ENCODE results near the gene PRUNE2. TPM values are rescaled to one million over a fixed set of nuclear protein-coding genes. Genes with fewer than 3 reads are reported as not detected.

PRUNE2 gene
- total RNA-seq, 1 donor from 2014 or later, result under 0.01 TPM

DNA sequence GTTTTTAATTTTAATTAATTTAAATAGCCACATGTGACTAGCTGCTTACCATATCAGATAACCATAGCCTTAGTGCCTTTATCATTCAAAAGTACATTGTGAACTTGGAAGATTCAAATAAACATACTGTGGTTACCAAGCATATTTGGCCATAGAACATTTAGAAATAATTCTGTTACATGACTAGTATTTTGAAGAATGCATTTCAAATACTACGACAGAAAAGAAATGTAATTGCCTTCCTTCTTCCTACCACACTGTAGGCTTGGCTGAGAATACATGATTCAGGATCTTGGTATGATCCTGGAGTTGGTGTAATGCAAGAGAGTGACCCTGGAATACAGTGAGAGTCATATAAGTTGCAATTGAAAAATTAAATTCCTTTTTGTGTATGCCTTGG is 251.3 kb downstream of the PRUNE2 start:
- Histone ChIP-seq H3K27me3 (ENCODE audit: control insufficient read depth, insufficient read depth, low read length) (no peaks in the 10 kb centered on the region), H3K36me3 (ENCODE audit: control insufficient read depth, insufficient read depth, low read length) (no peaks in the 10 kb centered on the region), H3K4me3 (ENCODE audit: low read depth, low read length) (no peak overlapping the region)
- DNase-seq (ENCODE audit: low read depth) (peak; percentile 91), FAIRE-seq (no peak)
- TF ChIP-seq, protein P1, sequence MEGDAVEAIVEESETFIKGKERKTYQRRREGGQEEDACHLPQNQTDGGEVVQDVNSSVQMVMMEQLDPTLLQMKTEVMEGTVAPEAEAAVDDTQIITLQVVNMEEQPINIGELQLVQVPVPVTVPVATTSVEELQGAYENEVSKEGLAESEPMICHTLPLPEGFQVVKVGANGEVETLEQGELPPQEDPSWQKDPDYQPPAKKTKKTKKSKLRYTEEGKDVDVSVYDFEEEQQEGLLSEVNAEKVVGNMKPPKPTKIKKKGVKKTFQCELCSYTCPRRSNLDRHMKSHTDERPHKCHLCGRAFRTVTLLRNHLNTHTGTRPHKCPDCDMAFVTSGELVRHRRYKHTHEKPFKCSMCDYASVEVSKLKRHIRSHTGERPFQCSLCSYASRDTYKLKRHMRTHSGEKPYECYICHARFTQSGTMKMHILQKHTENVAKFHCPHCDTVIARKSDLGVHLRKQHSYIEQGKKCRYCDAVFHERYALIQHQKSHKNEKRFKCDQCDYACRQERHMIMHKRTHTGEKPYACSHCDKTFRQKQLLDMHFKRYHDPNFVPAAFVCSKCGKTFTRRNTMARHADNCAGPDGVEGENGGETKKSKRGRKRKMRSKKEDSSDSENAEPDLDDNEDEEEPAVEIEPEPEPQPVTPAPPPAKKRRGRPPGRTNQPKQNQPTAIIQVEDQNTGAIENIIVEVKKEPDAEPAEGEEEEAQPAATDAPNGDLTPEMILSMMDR (IDR thresholded peaks at IDR 0.05; ENCODE audit: insufficient read depth, low read length, severe bottlenecking), result no peak

DNA sequence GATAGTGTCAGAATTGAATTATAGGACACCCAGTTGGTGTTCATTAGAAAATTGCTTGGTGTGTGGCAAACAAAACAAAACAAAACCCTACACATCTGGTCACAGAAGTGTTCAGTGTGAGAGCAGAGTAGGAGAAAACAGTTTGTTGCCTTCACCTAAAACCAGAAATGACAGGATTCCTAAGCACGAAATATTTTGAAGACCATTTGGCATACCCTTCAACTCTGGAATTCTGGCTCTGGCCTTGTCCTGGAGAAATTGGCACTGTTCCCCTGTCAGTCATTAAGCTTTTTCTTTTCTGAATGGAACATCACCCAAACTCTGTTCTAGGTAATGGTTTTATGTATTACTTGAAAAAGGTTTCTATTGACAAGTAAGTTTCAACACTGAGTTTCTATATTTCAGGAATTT is 251.9 kb downstream of the PRUNE2 start:
- FAIRE-seq, result no peak
- Histone ChIP-seq H3K27me3 (ENCODE audit: control insufficient read depth, insufficient read depth, low read length) (no peaks in the 10 kb centered on the region), H3K36me3 (ENCODE audit: control insufficient read depth, insufficient read depth, low read length) (no peaks in the 10 kb centered on the region), H3K4me3 (ENCODE audit: low read depth, low read length) (no peak overlapping the region)
- TF ChIP-seq, protein P1 (IDR thresholded peaks at IDR 0.05; ENCODE audit: insufficient read depth, low read length, severe bottlenecking), result no peak
- no peak for DNase-seq (ENCODE audit: low read depth)

DNA sequence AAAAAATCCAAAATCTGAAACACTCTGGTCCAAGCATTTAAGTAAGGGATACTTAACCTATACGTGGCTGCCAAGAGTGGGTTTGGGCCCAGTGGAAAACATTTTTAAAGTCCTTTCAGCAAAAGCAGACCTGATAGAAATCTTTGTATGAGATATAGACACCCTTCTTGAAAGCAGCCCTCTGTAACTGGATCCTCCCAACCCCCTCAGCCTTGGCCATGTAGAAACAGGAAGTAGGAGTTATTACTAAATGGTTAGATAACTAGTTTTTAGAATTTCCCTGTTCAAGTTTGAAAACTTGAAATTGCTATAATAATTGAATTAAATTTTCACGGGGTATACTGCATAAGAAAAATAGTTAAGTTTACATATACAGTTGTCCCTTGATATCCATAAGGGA is 253.0 kb downstream of the PRUNE2 start:
- no peak for DNase-seq (ENCODE audit: low read depth)
- no peaks in the 10 kb centered on the region for H3K36me3 ChIP-seq (ENCODE audit: control insufficient read depth, insufficient read depth, low read length)
- H3K4me3 ChIP-seq (ENCODE audit: low read depth, low read length), result no peak overlapping the region
- no peak for FAIRE-seq
- no peaks in the 10 kb centered on the region for H3K27me3 ChIP-seq (ENCODE audit: control insufficient read depth, insufficient read depth, low read length)
- TF ChIP-seq, protein P1 (IDR thresholded peaks at IDR 0.05; ENCODE audit: insufficient read depth, low read length, severe bottlenecking), result no peak

DNA sequence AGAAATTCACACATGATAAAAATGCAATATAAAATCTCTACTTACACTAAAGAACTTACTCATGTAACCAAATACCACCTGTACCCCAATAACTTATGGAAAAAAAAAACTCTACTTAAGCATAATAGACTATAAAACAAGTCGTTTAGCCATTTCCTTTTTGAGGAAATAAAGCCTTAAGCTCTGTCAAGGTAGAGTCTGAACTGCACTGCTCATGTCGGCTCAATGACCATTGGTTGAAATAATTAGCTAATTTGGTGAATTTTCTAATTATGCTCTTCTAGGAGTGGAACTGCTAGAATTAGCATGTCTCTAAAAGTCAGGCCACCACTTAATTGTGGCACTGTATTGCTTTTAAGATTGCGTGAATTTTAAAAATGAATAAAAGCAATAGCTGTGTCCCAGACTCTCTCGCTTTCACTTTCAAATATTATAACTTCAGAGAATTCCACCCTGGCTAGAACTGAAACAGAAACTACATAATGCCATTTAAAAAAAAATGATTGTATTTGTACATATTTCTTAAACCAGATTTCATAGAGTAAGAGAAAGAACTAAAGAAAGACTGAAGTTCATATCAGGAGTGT is 254.7 kb downstream of the PRUNE2 start:
- FAIRE-seq (no peak), DNase-seq (ENCODE audit: low read depth) (no peak)
- Histone ChIP-seq H3K27me3 (ENCODE audit: control insufficient read depth, insufficient read depth, low read length) (no peaks in the 10 kb centered on the region), H3K4me3 (ENCODE audit: low read depth, low read length) (no peak overlapping the region), H3K36me3 (ENCODE audit: control insufficient read depth, insufficient read depth, low read length) (no peaks in the 10 kb centered on the region)
- TF ChIP-seq, protein P1 (IDR thresholded peaks at IDR 0.05; ENCODE audit: insufficient read depth, low read length, severe bottlenecking), result no peak

DNA sequence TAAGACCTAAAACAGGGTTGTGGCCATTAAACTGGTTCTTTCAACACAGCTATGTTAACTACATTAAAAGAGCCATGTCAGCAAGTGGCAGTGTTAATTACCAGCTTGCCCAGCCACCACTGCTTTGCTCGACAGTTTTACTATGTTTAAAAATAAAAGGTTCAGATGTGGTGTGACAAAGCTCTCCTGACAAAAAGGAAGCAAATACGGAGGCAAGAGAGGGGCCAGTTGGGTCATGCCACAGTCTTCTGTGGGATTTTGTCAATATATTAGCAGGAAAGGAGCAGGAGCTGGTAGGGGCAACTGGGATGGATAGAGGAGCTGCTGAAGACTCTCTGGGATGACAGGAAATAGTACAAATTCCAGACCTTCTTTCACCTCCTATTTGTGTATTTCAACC is 255.2 kb downstream of the PRUNE2 start:
- H3K36me3 ChIP-seq (ENCODE audit: control insufficient read depth, insufficient read depth, low read length), result no peaks in the 10 kb centered on the region
- DNase-seq (ENCODE audit: low read depth) (peak; percentile 7), FAIRE-seq (no peak)
- TF ChIP-seq, protein P1 (IDR thresholded peaks at IDR 0.05; ENCODE audit: insufficient read depth, low read length, severe bottlenecking), result no peak
- no peaks in the 10 kb centered on the region for H3K27me3 ChIP-seq (ENCODE audit: control insufficient read depth, insufficient read depth, low read length)
- H3K4me3 ChIP-seq (ENCODE audit: low read depth, low read length), result no peak overlapping the region

DNA sequence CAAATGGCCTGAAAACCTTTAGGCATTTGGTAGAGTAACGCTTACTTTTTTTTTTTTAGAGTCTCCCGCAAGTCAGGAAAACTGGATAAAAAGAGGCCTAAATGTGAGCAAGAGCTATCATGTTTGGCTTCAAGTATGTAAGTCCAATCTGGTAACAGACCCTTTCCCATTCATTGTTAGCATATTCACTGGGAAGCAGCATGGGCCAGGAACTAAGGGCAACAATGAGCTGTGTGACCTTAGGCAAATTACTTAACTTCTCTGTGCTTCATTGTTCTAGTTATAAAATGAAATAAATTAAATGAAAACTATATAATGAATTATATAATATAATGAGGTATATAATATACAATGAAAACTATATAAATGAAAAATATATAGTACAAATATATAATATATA is 256.0 kb downstream of the PRUNE2 start:
- DNase-seq (ENCODE audit: low read depth), result no peak
- TF ChIP-seq, protein P1 (IDR thresholded peaks at IDR 0.05; ENCODE audit: insufficient read depth, low read length, severe bottlenecking), result no peak

More for the DNA sequence above, 256.0 kb downstream of the PRUNE2 start:
- Histone ChIP-seq H3K4me3 (ENCODE audit: low read depth, low read length) (no peak overlapping the region), H3K36me3 (ENCODE audit: control insufficient read depth, insufficient read depth, low read length) (no peaks in the 10 kb centered on the region), H3K27me3 (ENCODE audit: control insufficient read depth, insufficient read depth, low read length) (no peaks in the 10 kb centered on the region)
- FAIRE-seq, result no peak

All from bronchial epithelial cell (primary cell).